ENCODE results near the gene RPS25. TPM values are rescaled to one million over a fixed set of nuclear protein-coding genes. Genes with fewer than 3 reads are reported as not detected.
"Not testable (repeated sequence)": the region's sequence is repeated elsewhere in the genome, so short reads cannot be mapped to it uniquely, and the experiment has no call there.

RPS25 gene
- total RNA-seq, 1 donor from 2014 or later = 609 TPM

DNA sequence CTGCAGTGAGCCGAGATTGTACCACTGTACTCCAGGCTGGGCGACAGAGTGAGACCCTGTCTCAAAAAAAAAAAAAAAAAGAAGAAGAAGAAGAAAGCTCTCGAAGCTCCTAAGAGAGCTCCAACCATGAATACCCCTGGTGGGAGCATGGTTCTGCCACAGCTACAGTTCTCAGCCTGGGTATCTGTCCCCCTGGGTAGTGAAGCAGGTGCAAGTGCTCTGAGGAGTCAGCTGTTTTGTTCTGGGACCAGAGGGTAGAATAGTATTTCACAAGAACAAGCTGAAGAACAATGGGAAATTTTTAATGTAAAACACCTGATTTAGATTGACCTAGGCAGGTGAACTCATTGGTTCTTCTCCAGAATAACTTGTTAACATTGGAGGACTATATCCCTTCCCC lies 43.1 kb upstream of the RPS25 start:
- DNase-seq (ENCODE audit: low spot score) = no peak

DNA sequence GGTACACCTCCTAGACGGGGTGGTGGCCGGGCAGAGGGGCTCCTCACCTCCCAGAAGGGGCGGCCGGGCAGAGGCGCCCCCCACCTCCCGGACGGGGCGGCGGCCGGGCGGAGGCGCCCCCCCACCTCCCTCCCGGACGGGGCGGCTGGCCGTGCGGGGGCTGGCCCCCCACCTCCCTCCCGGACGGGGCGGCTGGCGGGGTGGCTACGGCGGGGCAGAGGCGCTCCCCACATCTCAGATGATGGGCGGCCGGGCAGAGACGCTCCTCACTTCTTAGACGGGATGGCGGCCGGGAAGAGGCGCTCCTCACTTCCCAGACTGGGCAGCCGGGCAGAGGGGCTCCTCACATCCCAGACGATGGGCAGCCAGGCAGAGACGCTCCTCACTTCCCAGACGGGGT lies 41.0 kb upstream of the RPS25 start:
- not testable (repeated sequence) for H3K36me3 Mint-ChIP-seq (ENCODE audit: low read depth); DNase-seq (ENCODE audit: low spot score); H3K9me3 Mint-ChIP-seq (ENCODE audit: low read depth); H3K27me3 Mint-ChIP-seq (ENCODE audit: low read depth); H3K27ac Mint-ChIP-seq (ENCODE audit: unreplicated experiment); H3K4me3 Mint-ChIP-seq (ENCODE audit: unreplicated experiment)
- H3K4me1 Mint-ChIP-seq (ENCODE audit: low read depth) = peaks cover 38% of the 10 kb centered on the region

More for the DNA sequence above, 43.1 kb upstream of the RPS25 start:
- H3K9me3 Mint-ChIP-seq (ENCODE audit: low read depth) = no peaks in the 10 kb centered on the region
- TF ChIP-seq, protein P1, sequence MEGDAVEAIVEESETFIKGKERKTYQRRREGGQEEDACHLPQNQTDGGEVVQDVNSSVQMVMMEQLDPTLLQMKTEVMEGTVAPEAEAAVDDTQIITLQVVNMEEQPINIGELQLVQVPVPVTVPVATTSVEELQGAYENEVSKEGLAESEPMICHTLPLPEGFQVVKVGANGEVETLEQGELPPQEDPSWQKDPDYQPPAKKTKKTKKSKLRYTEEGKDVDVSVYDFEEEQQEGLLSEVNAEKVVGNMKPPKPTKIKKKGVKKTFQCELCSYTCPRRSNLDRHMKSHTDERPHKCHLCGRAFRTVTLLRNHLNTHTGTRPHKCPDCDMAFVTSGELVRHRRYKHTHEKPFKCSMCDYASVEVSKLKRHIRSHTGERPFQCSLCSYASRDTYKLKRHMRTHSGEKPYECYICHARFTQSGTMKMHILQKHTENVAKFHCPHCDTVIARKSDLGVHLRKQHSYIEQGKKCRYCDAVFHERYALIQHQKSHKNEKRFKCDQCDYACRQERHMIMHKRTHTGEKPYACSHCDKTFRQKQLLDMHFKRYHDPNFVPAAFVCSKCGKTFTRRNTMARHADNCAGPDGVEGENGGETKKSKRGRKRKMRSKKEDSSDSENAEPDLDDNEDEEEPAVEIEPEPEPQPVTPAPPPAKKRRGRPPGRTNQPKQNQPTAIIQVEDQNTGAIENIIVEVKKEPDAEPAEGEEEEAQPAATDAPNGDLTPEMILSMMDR (IDR thresholded peaks at IDR 0.05) = no peak
- H3K27ac Mint-ChIP-seq (ENCODE audit: unreplicated experiment) = no peak overlapping the region
- H3K27me3 Mint-ChIP-seq (ENCODE audit: low read depth) = no peaks in the 10 kb centered on the region
- no peak overlapping the region for H3K4me3 Mint-ChIP-seq (ENCODE audit: unreplicated experiment)
- H3K36me3 Mint-ChIP-seq (ENCODE audit: low read depth) = no peaks in the 10 kb centered on the region
- peaks cover 21% of the 10 kb centered on the region for H3K4me1 Mint-ChIP-seq (ENCODE audit: low read depth)

DNA sequence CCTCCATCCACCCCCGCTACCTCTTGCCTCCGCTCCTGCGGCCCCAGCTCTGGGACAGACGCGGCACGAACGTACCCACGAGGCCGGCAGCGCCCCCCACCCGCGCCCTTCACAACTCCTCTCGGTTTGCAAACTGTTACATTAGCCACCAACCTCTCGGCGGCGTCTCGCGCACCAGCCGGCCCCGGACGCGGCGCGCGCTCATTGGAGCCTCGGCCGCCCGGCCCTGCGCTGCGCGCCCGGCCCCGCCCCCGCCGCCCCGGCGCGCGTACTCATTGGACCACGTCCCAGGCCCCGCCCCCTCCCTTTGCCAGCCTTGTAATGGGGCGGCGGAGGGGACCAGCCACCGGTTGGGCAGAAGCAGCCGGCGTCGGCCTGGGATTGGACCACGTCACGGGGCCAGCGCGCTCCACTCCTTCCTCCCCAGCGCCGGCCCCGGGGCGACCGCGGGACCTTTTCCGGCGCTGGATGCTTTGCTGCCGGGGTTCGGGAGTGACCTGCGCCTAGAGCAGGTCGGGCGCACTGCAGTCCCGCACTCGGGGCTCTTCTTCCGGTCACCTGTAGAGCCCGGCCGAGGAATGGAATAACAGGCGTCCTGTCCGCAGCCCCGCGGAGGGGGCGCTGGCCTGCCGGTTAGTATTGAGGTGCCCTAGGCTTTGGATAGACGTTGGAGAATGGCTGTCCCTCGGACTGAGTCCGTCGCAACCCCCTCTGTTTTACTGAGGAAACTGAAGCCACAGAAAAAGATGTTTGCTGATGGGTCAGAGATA lies 39.0 kb upstream of the RPS25 start, which contains the start of gene HYOU1:
Gene HYOU1, minus strand, starts transcription at position 206 of the 770 bp plus-strand sequence. CDS start 1,045 bp downstream, outside the sequence.
- Mint-ChIP-seq H3K27ac (ENCODE audit: unreplicated experiment) (peak within 1 kb of the TSS; percentile 99), H3K4me3 (ENCODE audit: unreplicated experiment) (peak within 1 kb of the TSS; percentile 93), H3K36me3 (ENCODE audit: low read depth) (peaks cover 17% of the 10 kb centered on the region), H3K27me3 (ENCODE audit: low read depth) (no peaks in the 10 kb centered on the region), H3K9me3 (ENCODE audit: low read depth) (no peaks in the 10 kb centered on the region), H3K4me1 (ENCODE audit: low read depth) (peaks cover 31% of the 10 kb centered on the region)
- TF ChIP-seq, protein P1 (IDR thresholded peaks at IDR 0.05) = peak; percentile 61
- DNase-seq (ENCODE audit: low spot score) = peak; percentile 99

DNA sequence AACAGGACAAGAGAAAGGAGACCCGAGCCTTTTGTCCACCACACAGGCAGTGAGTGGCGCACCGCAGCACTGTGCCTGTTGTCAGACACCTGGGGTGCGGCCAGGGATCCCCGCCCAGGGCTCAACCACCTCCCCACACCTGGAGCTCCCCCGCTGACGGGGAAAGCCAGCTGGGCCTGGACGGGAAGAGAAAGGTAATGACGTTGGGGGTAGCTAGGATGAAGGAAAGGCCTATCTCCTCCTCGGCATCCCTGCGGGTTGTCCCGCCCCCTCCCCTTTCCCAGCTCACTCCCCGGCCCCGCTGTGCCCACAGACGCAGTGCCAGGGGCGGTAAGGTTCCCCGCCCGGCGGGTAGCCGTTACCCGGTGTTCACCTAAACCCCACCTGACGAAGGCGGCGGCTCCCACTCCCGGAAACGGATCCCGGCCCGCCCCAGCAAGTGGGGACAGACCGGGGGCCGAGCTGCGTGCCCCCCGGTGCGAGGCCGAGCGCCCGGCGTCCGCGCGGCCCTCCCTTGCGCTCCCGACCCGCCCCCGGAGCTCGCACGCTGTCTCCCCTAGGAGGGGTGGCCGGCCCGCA lies 38.4 kb upstream of the RPS25 start:
- H3K36me3 Mint-ChIP-seq (ENCODE audit: low read depth) = peaks cover 19% of the 10 kb centered on the region
- H3K27me3 Mint-ChIP-seq (ENCODE audit: low read depth) = no peaks in the 10 kb centered on the region
- no peaks in the 10 kb centered on the region for H3K9me3 Mint-ChIP-seq (ENCODE audit: low read depth)
- no peak for DNase-seq (ENCODE audit: low spot score)
- peaks cover 31% of the 10 kb centered on the region for H3K4me1 Mint-ChIP-seq (ENCODE audit: low read depth)
- H3K27ac Mint-ChIP-seq (ENCODE audit: unreplicated experiment) = peak overlapping the region; percentile 99
- peak overlapping the region; percentile 93 for H3K4me3 Mint-ChIP-seq (ENCODE audit: unreplicated experiment)
- TF ChIP-seq, protein P1 (IDR thresholded peaks at IDR 0.05) = no peak

DNA sequence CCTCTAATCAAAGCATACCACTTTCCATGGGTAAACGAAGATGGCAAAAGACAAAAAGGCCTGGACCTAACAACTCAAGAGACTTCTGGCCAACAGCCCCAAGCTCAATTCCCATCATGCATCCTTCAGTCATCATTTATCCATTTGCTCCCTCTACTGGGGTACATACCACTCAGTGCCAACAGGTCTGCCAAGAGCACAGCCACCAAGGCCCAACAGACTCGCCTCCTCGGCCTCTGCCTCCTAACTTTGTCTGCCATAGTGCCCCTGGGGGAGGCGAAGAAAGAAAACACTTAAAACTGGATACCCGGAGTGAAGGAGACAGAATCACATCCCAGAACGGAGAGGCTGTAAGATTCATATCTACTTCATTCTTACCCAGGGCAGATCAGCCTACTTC lies 37.8 kb upstream of the RPS25 start:
- H3K27me3 Mint-ChIP-seq (ENCODE audit: low read depth) = no peaks in the 10 kb centered on the region
- peak overlapping the region; percentile 84 for H3K27ac Mint-ChIP-seq (ENCODE audit: unreplicated experiment)
- peaks cover 24% of the 10 kb centered on the region for H3K36me3 Mint-ChIP-seq (ENCODE audit: low read depth)
- H3K9me3 Mint-ChIP-seq (ENCODE audit: low read depth) = no peaks in the 10 kb centered on the region
- H3K4me1 Mint-ChIP-seq (ENCODE audit: low read depth) = peaks cover 31% of the 10 kb centered on the region
- H3K4me3 Mint-ChIP-seq (ENCODE audit: unreplicated experiment) = peak overlapping the region; percentile 93
- DNase-seq (ENCODE audit: low spot score) = no peak
- TF ChIP-seq, protein P1 (IDR thresholded peaks at IDR 0.05) = peak; percentile 59
